Measurements from ENCODE around the gene FOXO6. TPM values are rescaled to one million over a fixed set of nuclear protein-coding genes. Genes with fewer than 3 reads are reported as not detected.

FOXO6 gene
- total and polyA plus RNA-seq, 7 donors: 0.42 to 8.6 (median 0.88) TPM

DNA sequence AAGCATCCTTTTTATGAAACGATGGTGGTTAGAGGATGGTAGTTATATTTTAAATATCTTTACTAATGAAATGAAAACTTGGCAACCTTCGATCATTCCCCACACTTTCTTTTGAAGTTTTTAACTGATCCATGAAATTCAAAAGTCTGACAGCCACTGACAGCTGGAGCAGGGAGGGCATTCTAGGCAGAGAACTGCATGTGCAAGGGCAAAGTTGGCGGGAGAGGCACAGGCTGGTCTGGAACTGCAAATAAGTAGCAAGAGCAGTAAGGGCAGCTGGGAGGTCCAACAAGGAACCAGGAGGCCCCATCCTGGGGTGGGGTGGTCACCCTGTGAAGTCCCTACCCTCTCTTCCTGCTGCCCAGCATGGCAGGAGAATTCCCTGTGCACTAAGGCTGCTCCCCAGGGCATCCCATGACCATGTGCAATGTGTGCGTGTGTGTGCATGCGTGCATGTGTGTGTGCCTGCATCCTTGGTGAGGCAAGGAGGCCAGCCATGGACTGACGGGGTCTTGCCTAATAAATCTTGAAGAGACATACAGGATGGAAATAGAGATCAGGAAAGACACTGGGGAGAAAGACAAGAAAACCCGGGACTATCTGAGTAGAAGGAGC lies 33.1 kb upstream of the FOXO6 start:
- no peak overlapping the region for H3K27ac ChIP-seq

DNA sequence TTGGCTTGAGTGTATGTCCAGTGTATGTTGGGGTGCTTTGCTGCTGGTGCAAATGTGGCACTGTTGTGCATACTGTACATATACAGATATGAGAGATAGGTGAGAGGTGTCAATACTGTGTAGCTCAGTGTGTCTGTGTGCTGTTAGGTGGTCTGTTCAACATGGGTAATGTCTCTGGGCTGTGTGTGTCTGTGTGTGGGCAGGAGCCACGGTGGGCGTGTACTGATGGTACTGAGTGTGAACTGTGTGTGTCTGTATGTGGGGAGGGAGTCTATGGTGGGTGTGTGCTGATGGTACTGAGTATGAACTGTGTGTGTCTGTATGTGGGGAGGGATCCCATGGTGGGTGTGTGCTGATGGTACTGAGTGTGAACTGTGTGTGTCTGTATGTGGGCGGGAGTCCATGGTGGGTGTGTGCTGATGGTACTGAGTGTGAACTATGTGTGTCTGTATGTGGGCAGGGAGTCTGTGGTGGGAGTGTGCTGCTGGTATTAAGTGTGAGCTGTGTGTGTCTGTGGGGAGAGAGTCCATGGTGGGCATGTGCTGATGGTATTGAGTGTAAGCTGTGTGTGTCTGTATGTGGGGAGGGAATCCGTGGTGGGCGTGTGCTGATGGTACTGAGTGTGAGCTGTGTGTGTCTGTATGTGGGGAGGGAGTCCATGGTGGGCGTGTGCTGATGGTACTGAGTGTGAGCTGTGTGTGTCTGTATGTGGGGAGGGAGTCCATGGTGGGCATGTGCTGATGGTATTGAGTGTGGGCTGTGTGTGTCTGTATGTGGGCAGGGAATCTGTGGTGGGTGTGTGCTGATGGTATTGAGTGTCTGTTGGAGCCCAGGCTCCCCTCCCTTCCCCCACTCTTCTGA lies 32.2 kb upstream of the FOXO6 start:
- Histone ChIP-seq H3K27ac (no peak overlapping the region), H3K4me1 (no peaks in the 10 kb centered on the region), H3K4me3 (no peak overlapping the region), H3K9me3 (no peaks in the 10 kb centered on the region), H3K36me3 (ENCODE audit: insufficient read depth in 1 of 2, low read depth in 1 of 2) (no peaks in the 10 kb centered on the region), H3K27me3 (ENCODE audit: insufficient read depth in 3 of 3, low read length in 2 of 3) (no peaks in the 10 kb centered on the region)
- DNase-seq: no peak
- TF ChIP-seq, protein P1, sequence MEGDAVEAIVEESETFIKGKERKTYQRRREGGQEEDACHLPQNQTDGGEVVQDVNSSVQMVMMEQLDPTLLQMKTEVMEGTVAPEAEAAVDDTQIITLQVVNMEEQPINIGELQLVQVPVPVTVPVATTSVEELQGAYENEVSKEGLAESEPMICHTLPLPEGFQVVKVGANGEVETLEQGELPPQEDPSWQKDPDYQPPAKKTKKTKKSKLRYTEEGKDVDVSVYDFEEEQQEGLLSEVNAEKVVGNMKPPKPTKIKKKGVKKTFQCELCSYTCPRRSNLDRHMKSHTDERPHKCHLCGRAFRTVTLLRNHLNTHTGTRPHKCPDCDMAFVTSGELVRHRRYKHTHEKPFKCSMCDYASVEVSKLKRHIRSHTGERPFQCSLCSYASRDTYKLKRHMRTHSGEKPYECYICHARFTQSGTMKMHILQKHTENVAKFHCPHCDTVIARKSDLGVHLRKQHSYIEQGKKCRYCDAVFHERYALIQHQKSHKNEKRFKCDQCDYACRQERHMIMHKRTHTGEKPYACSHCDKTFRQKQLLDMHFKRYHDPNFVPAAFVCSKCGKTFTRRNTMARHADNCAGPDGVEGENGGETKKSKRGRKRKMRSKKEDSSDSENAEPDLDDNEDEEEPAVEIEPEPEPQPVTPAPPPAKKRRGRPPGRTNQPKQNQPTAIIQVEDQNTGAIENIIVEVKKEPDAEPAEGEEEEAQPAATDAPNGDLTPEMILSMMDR (IDR thresholded peaks at IDR 0.05): no peak
- no peak for ATAC-seq
- intact Hi-C loops (cut with DNase I): no loop called here
- 89 to 94% (median 92%) methylated on average over 6 of the region's 6 CpGs for WGBS, 3 donors

More for the DNA sequence above, 33.1 kb upstream of the FOXO6 start:
- no peaks in the 10 kb centered on the region for H3K36me3 ChIP-seq (ENCODE audit: insufficient read depth in 1 of 2, low read depth in 1 of 2)
- no peak overlapping the region for H3K4me3 ChIP-seq
- no peaks in the 10 kb centered on the region for H3K4me1 ChIP-seq
- no peaks in the 10 kb centered on the region for H3K27me3 ChIP-seq (ENCODE audit: insufficient read depth in 3 of 3, low read length in 2 of 3)
- intact Hi-C loops (cut with DNase I): no loop called here
- TF ChIP-seq, protein P1 (IDR thresholded peaks at IDR 0.05): no peak
- WGBS, 3 donors: 68 to 73% (median 72%) methylated on average over 7 of the region's 7 CpGs
- ATAC-seq (no peak), DNase-seq (no peak)
- no peaks in the 10 kb centered on the region for H3K9me3 ChIP-seq

DNA sequence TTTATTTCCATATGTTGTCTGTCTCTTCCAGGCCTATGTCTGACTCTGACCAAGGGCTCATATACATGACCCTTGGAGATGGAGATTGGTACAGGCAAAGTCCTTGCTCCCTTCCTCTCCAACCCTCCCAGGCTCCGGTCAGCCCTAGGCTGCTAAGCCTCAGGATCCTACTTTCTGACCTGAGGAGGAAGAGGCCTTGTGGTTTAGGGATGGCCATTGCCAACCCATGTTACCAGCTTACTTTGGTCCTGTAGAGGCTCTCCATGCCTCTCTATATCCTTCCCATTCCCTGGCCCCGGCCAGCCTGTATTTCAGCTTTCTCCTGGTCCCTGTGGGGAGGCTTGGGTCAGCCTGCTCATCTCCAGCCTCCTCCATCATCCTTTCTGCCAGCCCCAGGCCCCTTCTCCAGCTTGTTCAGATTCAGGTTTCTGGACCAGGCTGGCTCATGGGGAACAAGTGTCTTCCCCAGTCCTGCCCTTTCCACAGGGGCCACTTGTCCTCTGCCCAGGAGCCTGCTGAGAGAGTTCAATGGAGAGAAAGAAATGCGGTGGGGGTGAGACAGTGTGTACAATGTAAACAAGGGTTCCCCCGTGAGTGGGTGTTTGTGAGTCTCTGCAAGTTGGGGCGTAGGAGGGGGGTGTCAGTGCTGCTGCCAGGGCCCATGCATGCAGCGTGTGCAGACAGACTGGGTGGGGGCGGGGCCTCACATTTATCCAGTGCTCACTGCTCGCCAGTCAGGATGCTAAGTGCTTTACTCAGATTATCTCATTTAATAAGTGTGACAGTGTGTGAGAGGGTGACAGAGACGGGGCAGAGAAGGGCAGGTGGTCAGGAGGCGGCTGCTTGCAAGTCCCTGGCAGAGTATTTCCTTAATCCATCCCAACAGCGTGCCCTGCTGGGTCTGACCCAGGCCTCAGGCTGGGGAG lies 31.3 kb upstream of the FOXO6 start:
- DNase-seq: no peak
- Histone ChIP-seq H3K9me3 (no peaks in the 10 kb centered on the region), H3K27me3 (ENCODE audit: insufficient read depth in 3 of 3, low read length in 2 of 3) (no peaks in the 10 kb centered on the region), H3K4me3 (no peak overlapping the region), H3K27ac (no peak overlapping the region), H3K4me1 (no peaks in the 10 kb centered on the region), H3K36me3 (ENCODE audit: insufficient read depth in 1 of 2, low read depth in 1 of 2) (no peaks in the 10 kb centered on the region)
- WGBS, 3 donors: 78 to 85% (median 83%) methylated on average over 10 to 11 of the region's 11 CpGs
- TF ChIP-seq, protein P1 (IDR thresholded peaks at IDR 0.05): no peak
- intact Hi-C loops (cut with DNase I): no loop called here
- ATAC-seq: peak in 1 of 4 donors; percentile 30

DNA sequence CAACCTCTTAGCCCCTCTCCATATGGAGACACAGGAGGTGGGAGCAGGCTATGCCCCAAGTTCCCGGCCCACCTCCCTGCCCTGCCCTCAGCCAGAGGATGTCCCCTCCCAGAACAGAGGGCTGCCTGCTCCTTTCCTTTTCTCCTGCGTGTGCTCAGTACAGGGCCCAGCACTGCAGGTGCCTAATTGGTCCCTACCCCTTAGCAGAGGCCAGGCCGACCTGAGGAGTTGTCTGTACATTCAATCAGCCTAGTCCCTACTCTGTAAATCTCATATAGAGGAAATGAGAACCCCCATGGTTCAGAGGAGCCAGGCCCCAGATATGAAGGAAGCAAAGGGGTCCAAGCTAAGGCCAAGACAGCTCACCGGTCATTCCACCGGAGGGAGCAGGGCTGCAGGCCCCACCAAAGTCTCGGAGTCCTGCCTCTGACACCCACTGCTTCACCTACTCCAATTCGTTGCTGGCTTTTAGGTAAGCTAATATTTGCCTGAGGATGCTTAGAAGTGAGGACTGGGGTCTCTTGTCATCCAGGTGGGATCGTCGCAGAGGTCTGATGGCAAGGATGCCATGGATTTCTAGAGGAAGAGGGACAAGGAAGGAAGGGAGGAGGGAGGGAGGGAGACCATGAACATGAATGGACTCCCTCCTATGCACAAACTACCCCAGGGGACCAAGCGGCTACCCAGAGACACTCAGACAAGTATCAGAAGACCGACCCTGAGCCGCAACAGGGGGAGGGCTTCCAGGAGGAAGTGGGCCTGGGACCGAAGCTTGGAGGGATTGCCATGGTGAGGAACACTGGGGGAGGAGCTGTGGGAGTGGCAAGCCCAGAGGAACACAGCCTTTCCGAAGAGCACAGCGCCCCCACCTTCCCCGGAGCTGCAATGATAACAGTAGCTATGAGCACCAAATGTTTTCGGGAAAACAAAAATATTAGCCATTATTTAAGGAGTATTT lies 30.4 kb upstream of the FOXO6 start:
- TF ChIP-seq, protein P1 (IDR thresholded peaks at IDR 0.05): no peak
- Histone ChIP-seq H3K4me1 (no peaks in the 10 kb centered on the region), H3K27me3 (ENCODE audit: insufficient read depth in 3 of 3, low read length in 2 of 3) (no peaks in the 10 kb centered on the region), H3K27ac (no peak overlapping the region), H3K4me3 (no peak overlapping the region), H3K36me3 (ENCODE audit: insufficient read depth in 1 of 2, low read depth in 1 of 2) (no peaks in the 10 kb centered on the region), H3K9me3 (no peaks in the 10 kb centered on the region)
- intact Hi-C loops (cut with DNase I): no loop called here
- DNase-seq: no peak
- ATAC-seq: no peak
- 68 to 81% (median 72%) methylated on average over 17 of the region's 17 CpGs for WGBS, 3 donors
